ENCODE results near the gene AOPEP.

The AOPEP gene

GRCh38 chr9:94920420-94921091 is 194.1 kb downstream of the AOPEP start:
- no peaks in the 10 kb centered on the region for H3K9me3 Mint-ChIP-seq
- DNase-seq, result no peak

GRCh38 chr9:94921092-94921471 is 194.6 kb downstream of the AOPEP start:
- no peaks in the 10 kb centered on the region for H3K9me3 Mint-ChIP-seq
- peaks cover 6% of the 10 kb centered on the region in 2 donors for H3K4me1 Mint-ChIP-seq (ENCODE audit: low read depth in 2 of 2)
- H3K27ac Mint-ChIP-seq, result peak overlapping the region; percentile 4 to 35
- ATAC-seq (replicated peaks), result no peak
- no peaks in the 10 kb centered on the region for H3K36me3 Mint-ChIP-seq (ENCODE audit: insufficient read depth)
- no peak for DNase-seq
- H3K27me3 Mint-ChIP-seq, result no peaks in the 10 kb centered on the region
- no peak overlapping the region for H3K4me3 Mint-ChIP-seq

More at GRCh38 chr9:94920420-94921091, 194.1 kb downstream of the AOPEP start:
- Mint-ChIP-seq H3K36me3 (ENCODE audit: insufficient read depth) (no peaks in the 10 kb centered on the region), H3K27ac (peak overlapping the region; percentile 4 to 35), H3K4me3 (no peak overlapping the region), H3K4me1 (ENCODE audit: low read depth in 2 of 2) (peaks cover 5 to 6% of the 10 kb centered on the region in 2 donors), H3K27me3 (no peaks in the 10 kb centered on the region)
- no peak for ATAC-seq (replicated peaks)

GRCh38 chr9:94921656-94922055 is 195.2 kb downstream of the AOPEP start:
- no peak for DNase-seq
- H3K9me3 Mint-ChIP-seq, result no peaks in the 10 kb centered on the region
- peaks cover 6% of the 10 kb centered on the region in 2 donors for H3K4me1 Mint-ChIP-seq (ENCODE audit: low read depth in 2 of 2)
- no peaks in the 10 kb centered on the region for H3K27me3 Mint-ChIP-seq
- H3K36me3 Mint-ChIP-seq (ENCODE audit: insufficient read depth), result no peaks in the 10 kb centered on the region
- H3K27ac Mint-ChIP-seq, result no peak overlapping the region
- no peak overlapping the region for H3K4me3 Mint-ChIP-seq
- ATAC-seq (replicated peaks), result no peak

DNA sequence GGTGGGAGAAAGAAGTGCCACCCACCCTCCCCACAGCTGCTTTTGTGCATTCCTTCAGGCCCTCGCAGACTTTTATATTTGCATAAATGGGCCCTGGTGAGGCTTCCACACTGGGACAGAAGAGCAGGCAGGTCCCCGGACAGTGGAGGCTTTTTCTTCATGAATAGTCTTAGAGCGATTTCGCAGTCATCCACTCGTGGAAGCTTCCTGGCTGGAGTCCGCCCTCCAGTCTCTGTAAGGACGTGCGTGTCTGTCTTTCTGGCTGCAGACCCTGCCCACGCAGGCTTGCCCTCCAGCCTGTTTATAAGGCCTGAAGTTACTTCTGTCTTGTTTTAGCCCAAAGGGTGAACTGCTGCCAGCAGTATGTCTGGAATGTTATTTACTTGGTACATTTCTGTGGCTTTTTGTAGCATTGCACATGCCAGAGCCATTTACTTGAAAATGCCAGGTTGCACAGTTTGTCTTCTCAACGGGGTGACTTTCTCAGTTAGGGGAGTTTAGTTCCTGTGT is 195.7 kb downstream of the AOPEP start:
- no peak for ATAC-seq (replicated peaks)
- Mint-ChIP-seq H3K4me3 (no peak overlapping the region), H3K27ac (peak overlapping the region in 1 of 2 donors; percentile 9), H3K36me3 (ENCODE audit: insufficient read depth) (no peaks in the 10 kb centered on the region), H3K4me1 (ENCODE audit: low read depth in 2 of 2) (peaks cover 6% of the 10 kb centered on the region in 2 donors), H3K27me3 (no peaks in the 10 kb centered on the region), H3K9me3 (no peaks in the 10 kb centered on the region)
- DNase-seq, result no peak

- H3K36me3 Mint-ChIP-seq (ENCODE audit: insufficient read depth), result no peaks in the 10 kb centered on the region
- ATAC-seq (replicated peaks), result no peak
- H3K4me1 Mint-ChIP-seq (ENCODE audit: low read depth in 2 of 2), result peaks cover 2 to 5% of the 10 kb centered on the region in 2 donors
- no peak for DNase-seq
- H3K4me3 Mint-ChIP-seq, result no peak overlapping the region
- no peaks in the 10 kb centered on the region for H3K9me3 Mint-ChIP-seq
- peak overlapping the region in 1 of 2 donors; percentile 9 for H3K27ac Mint-ChIP-seq
- no peaks in the 10 kb centered on the region for H3K27me3 Mint-ChIP-seq
Observed at GRCh38 chr9:94922691-94923107, 196.2 kb downstream of the AOPEP start.

DNA sequence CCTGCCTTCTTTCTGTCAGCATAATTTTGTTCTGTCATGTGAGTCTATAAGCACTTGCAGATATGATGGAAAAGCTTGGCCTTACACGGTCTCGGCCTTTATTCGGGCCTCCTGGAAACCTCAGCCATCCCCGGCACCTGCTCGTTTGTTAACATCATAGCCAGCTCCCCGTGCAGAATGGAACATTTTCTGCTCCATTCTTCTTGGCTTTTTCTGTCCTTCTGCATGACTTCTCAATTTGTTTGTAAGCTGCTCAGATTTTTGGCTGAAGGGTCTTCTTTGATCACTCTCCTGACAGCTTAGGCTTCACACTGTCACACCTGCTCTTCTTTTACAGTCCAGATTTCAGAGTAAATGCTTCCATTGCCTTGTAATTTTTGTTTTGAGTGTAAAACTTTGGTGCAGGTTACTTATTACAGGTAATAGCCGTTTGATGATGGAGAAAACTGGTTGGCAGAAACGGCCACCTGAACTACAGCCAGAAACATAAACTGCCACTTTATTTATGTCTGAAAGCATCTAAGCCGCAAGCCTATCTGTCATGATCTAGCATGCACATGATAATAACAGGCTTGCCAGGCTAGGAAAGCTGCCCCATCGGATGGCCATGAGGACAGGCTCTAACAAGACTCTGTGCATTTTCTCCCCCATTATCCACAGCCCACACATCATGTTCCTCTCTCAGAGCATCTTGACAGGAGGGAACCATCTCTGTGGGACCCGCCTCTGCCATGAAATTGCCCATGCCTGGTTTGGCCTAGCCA is 197.0 kb downstream of the AOPEP start:
- Mint-ChIP-seq H3K4me3 (no peak overlapping the region), H3K27ac (no peak overlapping the region), H3K9me3 (no peaks in the 10 kb centered on the region), H3K4me1 (ENCODE audit: low read depth in 2 of 2) (peaks cover 0 to 3% of the 10 kb centered on the region in 2 donors), H3K27me3 (no peaks in the 10 kb centered on the region), H3K36me3 (ENCODE audit: insufficient read depth) (no peaks in the 10 kb centered on the region)
- DNase-seq, result no peak
- ATAC-seq (replicated peaks), result no peak

- Mint-ChIP-seq H3K36me3 (ENCODE audit: insufficient read depth) (peaks cover 3% of the 10 kb centered on the region), H3K4me3 (no peak overlapping the region), H3K9me3 (no peaks in the 10 kb centered on the region), H3K27ac (no peak overlapping the region), H3K27me3 (no peaks in the 10 kb centered on the region), H3K4me1 (ENCODE audit: low read depth in 2 of 2) (peaks cover 0 to 3% of the 10 kb centered on the region in 2 donors)
- DNase-seq (no peak), ATAC-seq (replicated peaks) (no peak)
Observed at GRCh38 chr9:94925751-94926430, 199.4 kb downstream of the AOPEP start.

- ATAC-seq (replicated peaks) (no peak), DNase-seq (no peak)
- H3K4me1 Mint-ChIP-seq (ENCODE audit: low read depth in 2 of 2), result peaks cover 0 to 3% of the 10 kb centered on the region in 2 donors
- no peaks in the 10 kb centered on the region for H3K27me3 Mint-ChIP-seq
- H3K4me3 Mint-ChIP-seq, result no peak overlapping the region
- H3K27ac Mint-ChIP-seq, result no peak overlapping the region
- no peaks in the 10 kb centered on the region for H3K9me3 Mint-ChIP-seq
- H3K36me3 Mint-ChIP-seq (ENCODE audit: insufficient read depth), result peaks cover 3% of the 10 kb centered on the region
Observed at GRCh38 chr9:94926431-94926800, 199.9 kb downstream of the AOPEP start.

GRCh38 chr9:94927048-94927761 is 200.7 kb downstream of the AOPEP start:
- no peaks in the 10 kb centered on the region for H3K9me3 Mint-ChIP-seq
- ATAC-seq (replicated peaks), result no peak
- peaks cover 3% of the 10 kb centered on the region for H3K36me3 Mint-ChIP-seq (ENCODE audit: insufficient read depth)
- H3K27ac Mint-ChIP-seq, result peak overlapping the region in 1 of 2 donors; percentile 22
- H3K4me3 Mint-ChIP-seq, result no peak overlapping the region
- no peak for DNase-seq
- H3K4me1 Mint-ChIP-seq (ENCODE audit: low read depth in 2 of 2), result peaks cover 0 to 3% of the 10 kb centered on the region in 2 donors
- H3K27me3 Mint-ChIP-seq, result no peaks in the 10 kb centered on the region

DNA sequence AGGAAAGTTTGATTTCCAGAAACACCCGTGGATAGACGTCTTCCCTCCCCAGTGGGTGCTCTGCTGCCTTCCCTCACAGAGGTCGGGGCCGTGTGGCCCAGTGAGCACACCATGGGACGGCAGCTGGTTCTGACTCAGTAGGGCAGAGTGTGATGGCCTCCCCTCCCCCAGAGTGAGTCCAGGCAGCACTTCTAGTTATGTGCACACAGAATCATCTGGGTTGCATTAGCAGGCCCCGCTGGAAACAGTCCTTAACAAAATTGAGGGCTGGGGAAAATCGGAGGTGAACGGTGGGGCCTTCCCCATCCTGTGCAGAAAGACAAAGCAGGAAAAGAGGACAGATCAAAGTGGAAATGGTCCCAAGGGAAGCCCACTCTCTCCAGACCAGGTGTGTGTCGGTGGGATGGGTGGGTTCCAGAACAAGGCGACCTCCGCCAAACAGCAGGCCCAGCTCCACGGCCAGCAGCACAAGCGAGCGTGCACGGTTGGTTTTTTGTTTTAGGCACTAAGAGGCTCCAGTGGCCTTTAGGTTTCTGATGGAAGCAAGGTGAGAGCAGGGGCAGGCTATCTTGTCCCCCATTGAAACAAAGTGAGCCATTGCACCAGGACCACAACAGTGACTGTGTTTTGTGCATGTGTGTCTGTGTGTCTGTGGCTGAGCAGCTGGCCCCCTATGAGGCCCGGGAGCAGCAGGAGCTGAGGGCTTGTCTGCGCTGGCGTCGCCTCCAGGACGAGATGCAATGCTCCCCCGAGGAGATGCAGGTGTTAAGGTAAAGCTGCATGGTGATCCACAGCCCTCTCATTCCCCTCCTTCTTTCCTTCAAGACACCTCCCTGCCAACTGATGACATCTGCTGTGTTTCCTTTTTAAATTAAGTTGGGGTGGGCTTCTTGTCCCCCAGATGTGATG is 201.5 kb downstream of the AOPEP start:
- Mint-ChIP-seq H3K4me1 (ENCODE audit: low read depth in 2 of 2) (peaks cover 0 to 3% of the 10 kb centered on the region in 2 donors), H3K36me3 (ENCODE audit: insufficient read depth) (peaks cover 3% of the 10 kb centered on the region), H3K27me3 (no peaks in the 10 kb centered on the region), H3K4me3 (no peak overlapping the region), H3K27ac (peak overlapping the region in 1 of 2 donors; percentile 22), H3K9me3 (no peaks in the 10 kb centered on the region)
- no peak for ATAC-seq (replicated peaks)
- no peak for DNase-seq

GRCh38 chr9:94928691-94929368 is 202.3 kb downstream of the AOPEP start:
- Mint-ChIP-seq H3K27ac (no peak overlapping the region), H3K27me3 (no peaks in the 10 kb centered on the region), H3K36me3 (ENCODE audit: insufficient read depth) (peaks cover 3% of the 10 kb centered on the region), H3K9me3 (no peaks in the 10 kb centered on the region), H3K4me3 (no peak overlapping the region), H3K4me1 (ENCODE audit: low read depth in 2 of 2) (peaks cover 0 to 3% of the 10 kb centered on the region in 2 donors)
- DNase-seq, result no peak
- no peak for ATAC-seq (replicated peaks)

- H3K27ac Mint-ChIP-seq, result no peak overlapping the region
- H3K4me1 Mint-ChIP-seq (ENCODE audit: low read depth in 2 of 2), result peaks cover under 1 to 3% of the 10 kb centered on the region in 2 donors
- no peaks in the 10 kb centered on the region for H3K27me3 Mint-ChIP-seq
- DNase-seq, result no peak
- no peak for ATAC-seq (replicated peaks)
- peaks cover 3% of the 10 kb centered on the region for H3K36me3 Mint-ChIP-seq (ENCODE audit: insufficient read depth)
- no peak overlapping the region for H3K4me3 Mint-ChIP-seq
- no peaks in the 10 kb centered on the region for H3K9me3 Mint-ChIP-seq
Observed at GRCh38 chr9:94929369-94929756, 202.9 kb downstream of the AOPEP start.

Data from effector memory CD8-positive, alpha-beta T cell (primary cell).